ENCODE measurements around the gene STK17B.

STK17B gene

GRCh38 chr2:196103626-196104025, 67.8 kb downstream of the STK17B start:
- TF ChIP-seq, protein P1, sequence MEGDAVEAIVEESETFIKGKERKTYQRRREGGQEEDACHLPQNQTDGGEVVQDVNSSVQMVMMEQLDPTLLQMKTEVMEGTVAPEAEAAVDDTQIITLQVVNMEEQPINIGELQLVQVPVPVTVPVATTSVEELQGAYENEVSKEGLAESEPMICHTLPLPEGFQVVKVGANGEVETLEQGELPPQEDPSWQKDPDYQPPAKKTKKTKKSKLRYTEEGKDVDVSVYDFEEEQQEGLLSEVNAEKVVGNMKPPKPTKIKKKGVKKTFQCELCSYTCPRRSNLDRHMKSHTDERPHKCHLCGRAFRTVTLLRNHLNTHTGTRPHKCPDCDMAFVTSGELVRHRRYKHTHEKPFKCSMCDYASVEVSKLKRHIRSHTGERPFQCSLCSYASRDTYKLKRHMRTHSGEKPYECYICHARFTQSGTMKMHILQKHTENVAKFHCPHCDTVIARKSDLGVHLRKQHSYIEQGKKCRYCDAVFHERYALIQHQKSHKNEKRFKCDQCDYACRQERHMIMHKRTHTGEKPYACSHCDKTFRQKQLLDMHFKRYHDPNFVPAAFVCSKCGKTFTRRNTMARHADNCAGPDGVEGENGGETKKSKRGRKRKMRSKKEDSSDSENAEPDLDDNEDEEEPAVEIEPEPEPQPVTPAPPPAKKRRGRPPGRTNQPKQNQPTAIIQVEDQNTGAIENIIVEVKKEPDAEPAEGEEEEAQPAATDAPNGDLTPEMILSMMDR (IDR thresholded peaks at IDR 0.05; ENCODE audit: unreplicated experiment in 3 of 3): no peak
- H3K27me3 Mint-ChIP-seq (ENCODE audit: low read depth): no peaks in the 10 kb centered on the region
- peaks cover 36% of the 10 kb centered on the region for H3K4me1 Mint-ChIP-seq
- H3K27ac Mint-ChIP-seq: no peak overlapping the region
- H3K4me3 Mint-ChIP-seq: no peak overlapping the region
- H3K36me3 Mint-ChIP-seq (ENCODE audit: low read depth): no peaks in the 10 kb centered on the region
- H3K9me3 Mint-ChIP-seq: peaks cover 6% of the 10 kb centered on the region

- H3K4me3 Mint-ChIP-seq: no peak overlapping the region
- no peaks in the 10 kb centered on the region for H3K36me3 Mint-ChIP-seq (ENCODE audit: low read depth)
- H3K4me1 Mint-ChIP-seq: peaks cover 31% of the 10 kb centered on the region
Measured at GRCh38 chr2:196101325-196101991, 69.9 kb downstream of the STK17B start.

GRCh38 chr2:196099916-196100315, 71.5 kb downstream of the STK17B start:
- H3K9me3 Mint-ChIP-seq: peaks cover 5% of the 10 kb centered on the region
- peak overlapping the region in 2 of 3 experiments; percentile 13 to 14 for H3K27ac Mint-ChIP-seq
- H3K36me3 Mint-ChIP-seq (ENCODE audit: low read depth): no peaks in the 10 kb centered on the region
- H3K27me3 Mint-ChIP-seq (ENCODE audit: low read depth): no peaks in the 10 kb centered on the region
- peaks cover 31% of the 10 kb centered on the region for H3K4me1 Mint-ChIP-seq
- TF ChIP-seq, protein P1 (IDR thresholded peaks at IDR 0.05; ENCODE audit: unreplicated experiment in 3 of 3): no peak
- H3K4me3 Mint-ChIP-seq: no peak overlapping the region

More at GRCh38 chr2:196101325-196101991, 69.9 kb downstream of the STK17B start:
- no peaks in the 10 kb centered on the region for H3K27me3 Mint-ChIP-seq (ENCODE audit: low read depth)
- TF ChIP-seq, protein P1 (IDR thresholded peaks at IDR 0.05; ENCODE audit: unreplicated experiment in 3 of 3): no peak
- peak overlapping the region in 2 of 3 experiments; percentile 23 to 46 for H3K27ac Mint-ChIP-seq
- H3K9me3 Mint-ChIP-seq: peaks cover 2% of the 10 kb centered on the region

GRCh38 chr2:196097864-196098660, 73.3 kb downstream of the STK17B start:
- Mint-ChIP-seq H3K9me3 (peaks cover 10% of the 10 kb centered on the region), H3K27ac (no peak overlapping the region), H3K4me3 (no peak overlapping the region), H3K27me3 (ENCODE audit: low read depth) (no peaks in the 10 kb centered on the region), H3K4me1 (peaks cover 31% of the 10 kb centered on the region), H3K36me3 (ENCODE audit: low read depth) (peaks cover 3% of the 10 kb centered on the region)
- TF ChIP-seq, protein P1 (IDR thresholded peaks at IDR 0.05; ENCODE audit: unreplicated experiment in 3 of 3): no peak

DNA sequence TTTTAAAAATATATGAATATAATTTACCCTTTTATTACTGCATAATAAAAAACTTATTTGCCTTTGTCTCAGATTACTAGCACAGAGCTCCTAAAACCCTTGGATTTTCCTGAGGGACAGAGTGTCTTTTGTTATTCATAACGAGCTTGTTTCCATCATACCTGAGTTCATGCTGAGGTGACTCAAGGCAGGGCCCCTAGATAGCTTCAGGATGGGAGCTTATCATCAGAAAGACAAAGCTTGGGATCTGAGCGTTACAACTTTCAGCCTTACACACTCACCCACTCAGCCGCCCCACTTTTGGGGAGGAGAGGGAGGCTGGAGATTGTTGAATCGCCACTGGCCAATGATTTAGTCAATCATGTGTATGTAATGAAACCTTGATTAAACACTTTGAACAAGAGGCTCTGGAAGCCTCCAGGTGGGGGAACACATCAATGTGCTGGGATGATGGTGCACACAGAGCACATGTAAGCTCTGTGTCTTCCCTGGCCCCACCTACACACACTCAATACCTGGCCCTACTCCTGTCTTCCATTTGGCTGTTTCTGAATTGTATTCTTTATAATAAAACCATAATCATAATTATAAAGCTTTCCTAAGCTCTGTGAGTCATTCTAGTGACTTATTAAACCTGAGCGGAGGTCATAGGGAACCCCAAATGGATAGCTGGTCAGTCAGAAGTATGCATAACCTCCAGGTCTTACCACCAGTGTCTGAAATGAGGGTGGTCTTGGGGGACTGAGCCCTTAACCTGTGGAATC, 74.2 kb downstream of the STK17B start:
- H3K9me3 Mint-ChIP-seq: peaks cover 9% of the 10 kb centered on the region
- H3K27ac Mint-ChIP-seq: no peak overlapping the region
- H3K4me1 Mint-ChIP-seq: peaks cover 31% of the 10 kb centered on the region
- TF ChIP-seq, protein P1 (IDR thresholded peaks at IDR 0.05; ENCODE audit: unreplicated experiment in 3 of 3): no peak
- H3K36me3 Mint-ChIP-seq (ENCODE audit: low read depth): peaks cover 3% of the 10 kb centered on the region
- H3K4me3 Mint-ChIP-seq: no peak overlapping the region
- no peaks in the 10 kb centered on the region for H3K27me3 Mint-ChIP-seq (ENCODE audit: low read depth)
